ENCODE measurements around the gene PRRT4.

PRRT4 gene

DNA sequence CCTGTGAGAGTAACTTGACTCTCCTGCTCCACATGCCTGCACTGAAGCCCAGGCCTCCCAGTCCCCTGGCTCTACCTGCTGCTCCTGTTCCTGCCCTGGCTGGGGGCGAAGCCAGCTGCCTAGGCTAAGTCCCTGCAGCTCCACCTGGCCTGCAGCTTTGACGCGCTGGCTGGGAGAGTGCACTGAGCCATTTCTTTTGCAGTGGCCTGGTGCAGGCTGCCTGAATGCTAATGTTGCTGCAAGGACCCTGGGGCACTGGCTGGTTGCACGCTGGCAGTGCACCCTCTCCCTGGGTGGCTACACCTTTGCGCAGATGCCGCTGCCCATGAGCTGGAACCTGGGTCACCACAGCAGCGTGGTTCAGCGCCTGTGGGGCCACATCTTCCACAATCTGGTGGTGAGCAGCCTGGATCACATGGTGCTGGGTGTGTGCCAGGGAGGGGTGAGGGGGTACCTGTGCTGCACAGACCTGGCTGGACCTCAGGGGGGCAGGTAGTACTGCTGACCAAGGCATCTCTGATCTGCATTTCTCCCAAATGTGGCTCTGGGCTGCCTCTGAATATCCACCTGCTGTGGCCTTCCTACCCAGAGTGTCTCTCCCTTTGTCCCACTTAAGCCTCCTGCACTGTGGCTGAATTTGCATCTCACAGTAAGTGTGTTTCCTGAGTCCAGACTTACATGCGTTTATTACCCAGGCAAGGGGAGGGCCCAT lies 28.3 kb upstream of the PRRT4 start:
- H2BK120ac ChIP-seq (ENCODE audit: insufficient read depth, low read length, poor library complexity): no peak overlapping the region
- no peak overlapping the region for H4K8ac ChIP-seq (ENCODE audit: low read depth, low read length)
- peaks cover 13 to 16% of the 10 kb centered on the region in 2 experiments for H3K4me1 ChIP-seq (ENCODE audit: control insufficient read depth in 1 of 2, insufficient read depth in 2 of 2, low read length in 2 of 2)
- no peaks in the 10 kb centered on the region for H3K79me2 ChIP-seq (ENCODE audit: control insufficient read depth, insufficient read depth, low read length, poor library complexity)
- H3K27me3 ChIP-seq (ENCODE audit: insufficient read depth, low read length): no peaks in the 10 kb centered on the region
- no CpG with 5 or more reads among the region's 9 CpGs for WGBS (ENCODE audit: extremely low coverage, insufficient coverage, insufficient read length)
- no peak overlapping the region for H3K27ac ChIP-seq (ENCODE audit: low read depth, low read length)
- H2AK5ac ChIP-seq (ENCODE audit: low read length): no peak overlapping the region
- no peak overlapping the region for H2AFZ ChIP-seq (ENCODE audit: insufficient read depth, low read length, poor library complexity)
- H3K14ac ChIP-seq (ENCODE audit: low read length): no peak overlapping the region
- H3K79me1 ChIP-seq (ENCODE audit: low read length): peaks cover 2% of the 10 kb centered on the region
- no peak overlapping the region for H3K4me3 ChIP-seq (ENCODE audit: low read depth, low read length)
- H2BK12ac ChIP-seq (ENCODE audit: low read length): no peak overlapping the region
- no peak overlapping the region for H3K9ac ChIP-seq (ENCODE audit: low read length)
- no peak overlapping the region for H3K4ac ChIP-seq (ENCODE audit: low read depth, low read length)
- H3K23ac ChIP-seq (ENCODE audit: low read length): no peak overlapping the region
- no peak overlapping the region for H4K91ac ChIP-seq (ENCODE audit: low read depth, low read length)
- no peak overlapping the region for H2BK5ac ChIP-seq (ENCODE audit: low read depth, low read length, poor library complexity)
- H3K9me3 ChIP-seq (ENCODE audit: insufficient read depth, low read depth, low read length): peaks cover 3% of the 10 kb centered on the region
- H3K4me2 ChIP-seq (ENCODE audit: low read length): no peak overlapping the region
- no peak overlapping the region for H3K18ac ChIP-seq (ENCODE audit: low read length)
- H4K12ac ChIP-seq (ENCODE audit: low read depth, low read length): no peak overlapping the region
- peaks cover 0 to 2% of the 10 kb centered on the region in 2 experiments for H3K36me3 ChIP-seq (ENCODE audit: control insufficient read depth in 1 of 2, insufficient read depth in 2 of 2, low read length in 2 of 2)
- no peak for DNase-seq

DNA sequence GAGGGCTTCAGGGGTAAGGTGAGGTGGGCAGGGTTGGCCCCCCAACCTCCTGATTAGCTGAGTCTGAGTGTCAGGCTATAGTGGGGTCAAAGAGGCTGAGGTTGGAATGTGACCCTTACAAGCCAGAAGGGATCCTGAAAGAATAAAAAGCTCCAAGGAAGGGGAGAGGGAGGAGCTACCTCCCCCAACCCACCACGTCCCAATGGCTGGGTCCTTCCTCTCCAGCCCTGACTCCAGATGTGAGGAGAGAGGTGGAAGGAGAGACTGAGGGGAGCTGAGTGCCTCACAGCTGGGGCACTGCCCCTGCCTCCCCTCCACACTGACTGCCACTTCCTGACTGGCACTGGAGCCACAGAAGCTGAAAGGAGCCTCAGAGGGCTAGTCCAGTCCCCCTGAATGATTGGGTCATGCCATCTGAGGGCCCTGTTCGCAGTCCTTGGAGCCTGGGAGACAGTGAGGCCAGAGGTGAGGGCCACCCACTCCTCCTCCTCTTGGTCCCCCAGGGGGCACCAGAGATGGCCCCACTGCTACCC lies 27.7 kb upstream of the PRRT4 start:
- Histone ChIP-seq H3K36me3 (ENCODE audit: control insufficient read depth in 1 of 2, insufficient read depth in 2 of 2, low read length in 2 of 2) (no peaks in the 10 kb centered on the region), H3K4ac (ENCODE audit: low read depth, low read length) (no peak overlapping the region), H3K4me2 (ENCODE audit: low read length) (no peak overlapping the region), H3K9me3 (ENCODE audit: insufficient read depth, low read depth, low read length) (peaks cover 3% of the 10 kb centered on the region), H3K4me1 (ENCODE audit: control insufficient read depth in 1 of 2, insufficient read depth in 2 of 2, low read length in 2 of 2) (peaks cover 13 to 17% of the 10 kb centered on the region in 2 experiments), H3K27ac (ENCODE audit: low read depth, low read length) (no peak overlapping the region), H3K79me2 (ENCODE audit: control insufficient read depth, insufficient read depth, low read length, poor library complexity) (no peaks in the 10 kb centered on the region), H3K4me3 (ENCODE audit: low read depth, low read length) (no peak overlapping the region), H2AK5ac (ENCODE audit: low read length) (no peak overlapping the region), H4K91ac (ENCODE audit: low read depth, low read length) (no peak overlapping the region), H3K79me1 (ENCODE audit: low read length) (peaks cover 2% of the 10 kb centered on the region), H4K12ac (ENCODE audit: low read depth, low read length) (no peak overlapping the region), H3K18ac (ENCODE audit: low read length) (no peak overlapping the region), H2AFZ (ENCODE audit: insufficient read depth, low read length, poor library complexity) (no peak overlapping the region), H2BK5ac (ENCODE audit: low read depth, low read length, poor library complexity) (no peak overlapping the region), H3K9ac (ENCODE audit: low read length) (no peak overlapping the region), H4K8ac (ENCODE audit: low read depth, low read length) (no peak overlapping the region), H2BK120ac (ENCODE audit: insufficient read depth, low read length, poor library complexity) (no peak overlapping the region), H3K27me3 (ENCODE audit: insufficient read depth, low read length) (no peaks in the 10 kb centered on the region), H2BK12ac (ENCODE audit: low read length) (peak overlapping the region; percentile 6), H3K14ac (ENCODE audit: low read length) (no peak overlapping the region), H3K23ac (ENCODE audit: low read length) (no peak overlapping the region)
- WGBS (ENCODE audit: extremely low coverage, insufficient coverage, insufficient read length): no CpG with 5 or more reads among the region's 2 CpGs
- DNase-seq: no peak

DNA sequence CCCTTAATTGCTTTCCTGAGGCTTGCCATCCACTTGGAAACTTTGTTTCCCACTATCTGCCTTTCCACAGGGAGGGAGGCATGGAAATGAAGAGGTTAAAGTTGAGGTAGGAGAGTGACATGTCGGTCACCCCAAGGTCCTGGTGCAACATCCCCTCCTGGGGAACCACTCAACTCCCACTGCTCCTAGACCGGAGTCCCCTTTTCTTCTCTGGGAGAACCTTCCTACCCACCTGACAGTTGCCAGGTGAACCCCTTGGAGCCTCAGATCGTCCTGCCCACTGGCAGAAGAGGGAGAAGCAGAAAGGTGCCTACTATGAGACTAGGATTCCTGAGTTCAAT lies 26.6 kb upstream of the PRRT4 start:
- Histone ChIP-seq H3K4ac (ENCODE audit: low read depth, low read length) (no peak overlapping the region), H3K79me2 (ENCODE audit: control insufficient read depth, insufficient read depth, low read length, poor library complexity) (peaks cover 2% of the 10 kb centered on the region), H3K23ac (ENCODE audit: low read length) (no peak overlapping the region), H3K9ac (ENCODE audit: low read length) (no peak overlapping the region), H3K4me2 (ENCODE audit: low read length) (no peak overlapping the region), H2AK5ac (ENCODE audit: low read length) (peak overlapping the region; percentile 42), H3K18ac (ENCODE audit: low read length) (no peak overlapping the region), H4K91ac (ENCODE audit: low read depth, low read length) (peak overlapping the region; percentile 11), H4K12ac (ENCODE audit: low read depth, low read length) (no peak overlapping the region), H2BK120ac (ENCODE audit: insufficient read depth, low read length, poor library complexity) (peak overlapping the region; percentile 56), H3K9me3 (ENCODE audit: insufficient read depth, low read depth, low read length) (peaks cover 3% of the 10 kb centered on the region), H3K36me3 (ENCODE audit: control insufficient read depth in 1 of 2, insufficient read depth in 2 of 2, low read length in 2 of 2) (no peaks in the 10 kb centered on the region), H3K4me1 (ENCODE audit: control insufficient read depth in 1 of 2, insufficient read depth in 2 of 2, low read length in 2 of 2) (peaks cover 21 to 22% of the 10 kb centered on the region in 2 experiments), H2BK12ac (ENCODE audit: low read length) (peak overlapping the region; percentile 55), H2BK5ac (ENCODE audit: low read depth, low read length, poor library complexity) (no peak overlapping the region), H3K4me3 (ENCODE audit: low read depth, low read length) (no peak overlapping the region), H3K27me3 (ENCODE audit: insufficient read depth, low read length) (no peaks in the 10 kb centered on the region), H4K8ac (ENCODE audit: low read depth, low read length) (no peak overlapping the region), H2AFZ (ENCODE audit: insufficient read depth, low read length, poor library complexity) (no peak overlapping the region), H3K79me1 (ENCODE audit: low read length) (peaks cover 7% of the 10 kb centered on the region), H3K14ac (ENCODE audit: low read length) (no peak overlapping the region), H3K27ac (ENCODE audit: low read depth, low read length) (no peak overlapping the region)
- DNase-seq: no peak
- no CpG with 5 or more reads among the region's 3 CpGs for WGBS (ENCODE audit: extremely low coverage, insufficient coverage, insufficient read length)

DNA sequence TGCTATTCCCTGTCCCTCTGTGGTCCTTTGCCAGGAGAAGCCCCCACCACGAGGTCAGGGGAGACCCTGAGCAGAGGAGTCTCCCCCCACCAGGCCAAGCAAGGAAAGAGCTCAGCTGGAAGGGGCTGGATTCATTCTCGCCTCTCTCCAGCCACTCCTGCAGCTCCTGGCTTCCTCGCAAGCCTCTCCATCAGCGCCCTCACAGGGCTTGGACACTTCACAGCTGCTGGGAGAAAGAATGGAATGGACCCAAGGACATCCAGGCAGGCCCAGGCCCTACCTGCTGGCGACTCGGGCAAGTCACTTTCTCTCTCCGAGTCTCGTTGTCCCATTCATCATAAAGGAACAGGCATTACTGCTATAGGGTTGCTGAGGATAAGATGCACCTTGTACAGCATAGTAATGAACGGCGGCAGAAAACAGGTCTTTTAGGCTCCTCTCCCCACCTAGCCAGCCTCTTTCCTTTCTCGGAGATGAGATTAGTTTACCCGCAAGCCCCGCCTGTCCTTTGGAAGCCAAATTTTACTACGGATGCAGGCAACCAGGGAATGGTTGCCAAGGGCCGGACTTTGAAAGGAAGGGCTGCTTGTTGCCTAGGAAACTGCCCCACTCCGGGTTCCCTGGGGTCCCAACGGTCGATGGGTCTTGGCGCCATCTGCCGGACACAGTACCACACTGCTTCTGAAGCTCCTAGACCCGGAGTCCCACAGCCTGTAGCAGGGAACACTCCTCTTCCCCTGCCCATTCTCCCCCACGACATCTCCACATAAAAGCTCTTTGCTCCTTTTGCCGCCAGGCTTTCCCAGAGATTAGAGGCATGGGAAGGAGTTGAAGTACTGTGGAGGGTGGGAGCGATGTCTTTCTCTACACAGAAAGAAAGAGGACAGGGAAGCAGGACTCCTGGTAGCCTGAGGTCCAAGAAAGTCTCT lies 26.0 kb upstream of the PRRT4 start:
- H3K36me3 ChIP-seq (ENCODE audit: control insufficient read depth in 1 of 2, insufficient read depth in 2 of 2, low read length in 2 of 2): no peaks in the 10 kb centered on the region
- H3K4me3 ChIP-seq (ENCODE audit: low read depth, low read length): no peak overlapping the region
- H2BK12ac ChIP-seq (ENCODE audit: low read length): peak overlapping the region; percentile 72
- H2BK120ac ChIP-seq (ENCODE audit: insufficient read depth, low read length, poor library complexity): peak overlapping the region; percentile 56
- H3K79me1 ChIP-seq (ENCODE audit: low read length): peaks cover 7% of the 10 kb centered on the region
- no peak overlapping the region for H3K23ac ChIP-seq (ENCODE audit: low read length)
- no peak overlapping the region for H4K12ac ChIP-seq (ENCODE audit: low read depth, low read length)
- no peak overlapping the region for H3K4ac ChIP-seq (ENCODE audit: low read depth, low read length)
- H2AK5ac ChIP-seq (ENCODE audit: low read length): peak overlapping the region; percentile 23
- H3K79me2 ChIP-seq (ENCODE audit: control insufficient read depth, insufficient read depth, low read length, poor library complexity): peaks cover 2% of the 10 kb centered on the region
- H2BK5ac ChIP-seq (ENCODE audit: low read depth, low read length, poor library complexity): no peak overlapping the region
- H4K8ac ChIP-seq (ENCODE audit: low read depth, low read length): peak overlapping the region; percentile 13
- H3K18ac ChIP-seq (ENCODE audit: low read length): peak overlapping the region; percentile 37
- DNase-seq: peak; percentile 39 to 78
- H3K4me1 ChIP-seq (ENCODE audit: control insufficient read depth in 1 of 2, insufficient read depth in 2 of 2, low read length in 2 of 2): peaks cover 22 to 23% of the 10 kb centered on the region in 2 experiments
- peaks cover 3% of the 10 kb centered on the region for H3K9me3 ChIP-seq (ENCODE audit: insufficient read depth, low read depth, low read length)
- no peak overlapping the region for H3K27ac ChIP-seq (ENCODE audit: low read depth, low read length)
- H3K4me2 ChIP-seq (ENCODE audit: low read length): no peak overlapping the region
- H2AFZ ChIP-seq (ENCODE audit: insufficient read depth, low read length, poor library complexity): peak overlapping the region; percentile 30
- no CpG with 5 or more reads among the region's 24 CpGs for WGBS (ENCODE audit: extremely low coverage, insufficient coverage, insufficient read length)
- H3K9ac ChIP-seq (ENCODE audit: low read length): no peak overlapping the region
- no peaks in the 10 kb centered on the region for H3K27me3 ChIP-seq (ENCODE audit: insufficient read depth, low read length)
- no peak overlapping the region for H3K14ac ChIP-seq (ENCODE audit: low read length)
- peak overlapping the region; percentile 20 for H4K91ac ChIP-seq (ENCODE audit: low read depth, low read length)

All from trophoblast cell (in vitro differentiated cells and primary cell).